ENCODE data around the gene ZNF746. TPM values are rescaled to one million over a fixed set of nuclear protein-coding genes. Genes with fewer than 3 reads are reported as not detected.

Gene ZNF746
- total and polyA plus RNA-seq, 9 of the 15 experiments (the other 6 are each of a cell fraction or from before 2014, with no cell fraction given) = 1.7 to 31.6 (median 13.3) TPM

GRCh38 chr7:149497467-149498261 lies at the start of gene ZNF746 (continued):
- TF ChIP-seq ZNF3 (CRISPR knock-in tag; IDR thresholded peaks at IDR 0.05) (no peak), ELK3 (CRISPR knock-in tag; IDR thresholded peaks at IDR 0.05) (no peak), KAT8 (IDR thresholded peaks at IDR 0.05; ENCODE audit: low read depth) (no peak), ATF6 (CRISPR knock-in tag; IDR thresholded peaks at IDR 0.05) (no peak), DIDO1 (tag; IDR thresholded peaks at IDR 0.05; ENCODE audit: low read depth) (no peak), ZNF699 (CRISPR knock-in tag; IDR thresholded peaks at IDR 0.05; ENCODE audit: insufficient replicate concordance) (no peak), U2AF1 (optimal IDR thresholded peaks at IDR 0.05; ENCODE audit: low read depth, low read length) (no peak), ASH1L (IDR thresholded peaks at IDR 0.05; ENCODE audit: borderline replicate concordance, low read depth, partially characterized antibody) (no peak), E2F8 (IDR thresholded peaks at IDR 0.05; ENCODE audit: low read depth, partially characterized antibody) (no peak), ZNF318 (IDR thresholded peaks at IDR 0.05; ENCODE audit: borderline replicate concordance in 1 of 2, low read depth in 1 of 2) (no peak), NCOA2 (IDR thresholded peaks at IDR 0.05; ENCODE audit: partially characterized antibody in 2 of 2) (no peak)

Measured in K562 (cell line).